GM21825 (cell line): ENCODE results near the gene FGFR2.
A peak's percentile ranks its signal among the peaks of the same experiment; 100 is the strongest.
"Not testable (repeated sequence)": the region's sequence is repeated elsewhere in the genome, so short reads cannot be mapped to it uniquely, and the experiment has no call there.

Experiments used
- ATAC-seq: cut with Tn5 transposase; IDR thresholded peaks from one replicate; pipeline ENCODE4 v1.9.1; 2021; ENCODE audit warnings: mild to moderate bottlenecking, moderate library complexity; ENCODE audit not compliant: unreplicated experiment

The FGFR2 gene

GRCh38 chr10:121525251-121526134 lies 72.8 kb downstream of the FGFR2 start:
- ATAC-seq = no peak

- ATAC-seq = no peak
Measured at GRCh38 chr10:121524157-121524817, 74.0 kb downstream of the FGFR2 start.

GRCh38 chr10:121522831-121523230 lies 75.4 kb downstream of the FGFR2 start:
- ATAC-seq = no peak

GRCh38 chr10:121521794-121522556 lies 76.3 kb downstream of the FGFR2 start:
- no peak for ATAC-seq

- not testable (repeated sequence) for ATAC-seq
Measured at GRCh38 chr10:121520526-121520925, 77.7 kb downstream of the FGFR2 start.

- ATAC-seq = no peak
Measured at GRCh38 chr10:121519901-121520493, 78.2 kb downstream of the FGFR2 start.

- ATAC-seq = no peak
Measured at GRCh38 chr10:121519411-121519810, 78.8 kb downstream of the FGFR2 start.

GRCh38 chr10:121518333-121518732 lies 79.9 kb downstream of the FGFR2 start:
- ATAC-seq = no peak

- peak; percentile 65 for ATAC-seq
Measured at GRCh38 chr10:121516093-121516865, 82.0 kb downstream of the FGFR2 start.

- no peak for ATAC-seq
Measured at GRCh38 chr10:121514141-121514865, 83.9 kb downstream of the FGFR2 start.

- no peak for ATAC-seq
Measured at GRCh38 chr10:121511943-121512342, 86.3 kb downstream of the FGFR2 start.

- no peak for ATAC-seq
Measured at GRCh38 chr10:121511460-121511859, 86.8 kb downstream of the FGFR2 start.

- no peak for ATAC-seq
Measured at GRCh38 chr10:121510201-121510771, 88.0 kb downstream of the FGFR2 start.

GRCh38 chr10:121509796-121510195 lies 88.4 kb downstream of the FGFR2 start:
- ATAC-seq = no peak

- no peak for ATAC-seq
Measured at GRCh38 chr10:121509112-121509511, 89.1 kb downstream of the FGFR2 start.

- ATAC-seq = no peak
Measured at GRCh38 chr10:121503587-121504051, 94.6 kb downstream of the FGFR2 start.

- no peak for ATAC-seq
Measured at GRCh38 chr10:121501796-121502195, 96.4 kb downstream of the FGFR2 start.

GRCh38 chr10:121500701-121501332 lies 97.4 kb downstream of the FGFR2 start:
- no peak for ATAC-seq
